MM.1S (cell line): ENCODE data around the gene CYP4F3.

Source experiments
- DNase-seq: peaks from one replicate; pipeline ENCODE4 v3.0.0-alpha.2; 2015
- H2AFZ ChIP-seq: fragments of 300-600 bp; sonication (generic); 2 replicates; pipeline ENCODE4 v1.6.0; 2016; ENCODE audit warnings: antibody characterized with exemption, low read length
- H3F3A ChIP-seq: fragments of 300-600 bp; sonication (generic); 2 replicates; pipeline ENCODE4 v1.6.1; 2016; ENCODE audit warnings: mild to moderate bottlenecking, antibody characterized with exemption, low read length, moderate library complexity, mixed read lengths; ENCODE audit not compliant: insufficient read depth
- H3K27ac ChIP-seq: fragments of 300-600 bp; sonication (generic); 2 replicates; pipeline ENCODE4 v1.5.1; 2016; ENCODE audit warnings: mild to moderate bottlenecking, low read length
- H3K27me3 ChIP-seq: fragments of 300-600 bp; sonication (generic); replicated peaks from 2 replicates; pipeline ENCODE4 v1.6.0; 2016; ENCODE audit warnings: low read length; ENCODE audit not compliant: insufficient read depth
- H3K36me3 ChIP-seq: fragments of 300-600 bp; sonication (generic); replicated peaks from 2 replicates; pipeline ENCODE4 v1.6.1; 2016; ENCODE audit warnings: mild to moderate bottlenecking, low read length, mixed read lengths; ENCODE audit not compliant: insufficient read depth
- H3K4me1 ChIP-seq: fragments of 300-600 bp; sonication (generic); 2 replicates; pipeline ENCODE4 v1.6.1; 2016; ENCODE audit warnings: low read length, mixed read lengths
- H3K4me2 ChIP-seq: fragments of 300-600 bp; sonication (generic); 2 replicates; pipeline ENCODE4 v1.6.0; 2016; ENCODE audit warnings: low read depth, low read length
- H3K4me3 ChIP-seq: fragments of 300-600 bp; sonication (generic); 2 replicates; pipeline ENCODE4 v1.5.1; 2016; ENCODE audit warnings: low read length, mixed read lengths
- H3K79me2 ChIP-seq: fragments of 300-600 bp; sonication (generic); 2 replicates; pipeline ENCODE4 v1.6.1; 2016; ENCODE audit warnings: mixed run types, low read length, mixed read lengths
- H3K9ac ChIP-seq: fragments of 300-600 bp; sonication (generic); 2 replicates; pipeline ENCODE4 v1.6.1; 2016; ENCODE audit warnings: low read length, mixed read lengths
- H3K9me2 ChIP-seq: fragments of 300-600 bp; sonication (generic); replicated peaks from 2 replicates; pipeline ENCODE4 v1.6.1; 2016; ENCODE audit warnings: mild to moderate bottlenecking, low read length, mixed read lengths; ENCODE audit not compliant: insufficient read depth
- H3K9me3 ChIP-seq: fragments of 300-600 bp; sonication (generic); replicated peaks from 2 replicates; pipeline ENCODE4 v1.6.1; 2016; ENCODE audit warnings: mild to moderate bottlenecking, low read length, mixed read lengths; ENCODE audit not compliant: insufficient read depth
- H4K20me1 ChIP-seq: fragments of 300-600 bp; sonication (generic); 2 replicates; pipeline ENCODE4 v1.6.1; 2016; ENCODE audit warnings: mild to moderate bottlenecking, low read length, moderate library complexity, mixed read lengths; ENCODE audit not compliant: insufficient read depth
- EZH2 ChIP-seq: fragments of 300-600 bp; sonication (generic); optimal IDR thresholded peaks from 2 replicates; pipeline ENCODE3; 2017; ENCODE audit warnings: low read depth, mild to moderate bottlenecking, antibody characterized with exemption, low read length, mixed read lengths
- EZH2phosphoT487 ChIP-seq: fragments of 300-600 bp; sonication (generic); IDR thresholded peaks from 2 replicates; pipeline ENCODE4 v1.6.1; 2018; ENCODE audit warnings: antibody characterized with exemption, low read length
- TF ChIP-seq, protein P1 (sequence below): fragments of 300-600 bp; sonication (generic); IDR thresholded peaks from 2 replicates; pipeline ENCODE4 v1.5.1; 2016; ENCODE audit warnings: antibody characterized with exemption, low read length, mixed read lengths

Gene CYP4F3

DNA sequence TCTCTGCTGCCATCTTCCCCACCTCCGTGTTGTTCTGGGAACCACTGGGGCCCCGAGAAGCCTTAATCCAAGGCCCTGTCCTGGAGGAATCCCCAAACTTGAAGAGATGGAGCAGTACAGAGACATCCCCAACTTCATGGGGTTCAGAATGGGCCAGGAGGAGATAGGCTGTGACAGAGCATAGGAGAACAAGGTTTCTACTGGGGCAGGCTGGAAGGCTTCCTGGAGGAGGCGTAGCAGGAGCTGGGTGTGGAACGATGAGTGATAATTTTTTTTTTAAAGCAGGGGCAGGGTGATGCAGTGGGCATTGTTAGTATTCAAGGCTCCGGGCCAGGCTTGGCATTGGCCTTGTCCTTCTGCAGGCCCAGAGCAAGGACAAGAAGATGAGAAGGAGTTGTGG, 22.4 kb upstream of the CYP4F3 start:
- no peak overlapping the region for H2AFZ ChIP-seq
- H3K27ac ChIP-seq, result no peak overlapping the region
- H3K4me1 ChIP-seq, result no peaks in the 10 kb centered on the region
- H3K9me2 ChIP-seq, result no peaks in the 10 kb centered on the region
- TF ChIP-seq EZH2phosphoT487 (no peak), EZH2 (no peak)
- TF ChIP-seq, protein P1, sequence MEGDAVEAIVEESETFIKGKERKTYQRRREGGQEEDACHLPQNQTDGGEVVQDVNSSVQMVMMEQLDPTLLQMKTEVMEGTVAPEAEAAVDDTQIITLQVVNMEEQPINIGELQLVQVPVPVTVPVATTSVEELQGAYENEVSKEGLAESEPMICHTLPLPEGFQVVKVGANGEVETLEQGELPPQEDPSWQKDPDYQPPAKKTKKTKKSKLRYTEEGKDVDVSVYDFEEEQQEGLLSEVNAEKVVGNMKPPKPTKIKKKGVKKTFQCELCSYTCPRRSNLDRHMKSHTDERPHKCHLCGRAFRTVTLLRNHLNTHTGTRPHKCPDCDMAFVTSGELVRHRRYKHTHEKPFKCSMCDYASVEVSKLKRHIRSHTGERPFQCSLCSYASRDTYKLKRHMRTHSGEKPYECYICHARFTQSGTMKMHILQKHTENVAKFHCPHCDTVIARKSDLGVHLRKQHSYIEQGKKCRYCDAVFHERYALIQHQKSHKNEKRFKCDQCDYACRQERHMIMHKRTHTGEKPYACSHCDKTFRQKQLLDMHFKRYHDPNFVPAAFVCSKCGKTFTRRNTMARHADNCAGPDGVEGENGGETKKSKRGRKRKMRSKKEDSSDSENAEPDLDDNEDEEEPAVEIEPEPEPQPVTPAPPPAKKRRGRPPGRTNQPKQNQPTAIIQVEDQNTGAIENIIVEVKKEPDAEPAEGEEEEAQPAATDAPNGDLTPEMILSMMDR, result no peak
- H3F3A ChIP-seq, result no peaks in the 10 kb centered on the region
- H3K9ac ChIP-seq, result no peak overlapping the region
- DNase-seq, result no peak
- no peaks in the 10 kb centered on the region for H3K36me3 ChIP-seq
- no peaks in the 10 kb centered on the region for H4K20me1 ChIP-seq
- H3K4me2 ChIP-seq, result no peak overlapping the region
- no peaks in the 10 kb centered on the region for H3K9me3 ChIP-seq
- no peak overlapping the region for H3K4me3 ChIP-seq
- no peaks in the 10 kb centered on the region for H3K79me2 ChIP-seq
- peaks cover 6% of the 10 kb centered on the region for H3K27me3 ChIP-seq

DNA sequence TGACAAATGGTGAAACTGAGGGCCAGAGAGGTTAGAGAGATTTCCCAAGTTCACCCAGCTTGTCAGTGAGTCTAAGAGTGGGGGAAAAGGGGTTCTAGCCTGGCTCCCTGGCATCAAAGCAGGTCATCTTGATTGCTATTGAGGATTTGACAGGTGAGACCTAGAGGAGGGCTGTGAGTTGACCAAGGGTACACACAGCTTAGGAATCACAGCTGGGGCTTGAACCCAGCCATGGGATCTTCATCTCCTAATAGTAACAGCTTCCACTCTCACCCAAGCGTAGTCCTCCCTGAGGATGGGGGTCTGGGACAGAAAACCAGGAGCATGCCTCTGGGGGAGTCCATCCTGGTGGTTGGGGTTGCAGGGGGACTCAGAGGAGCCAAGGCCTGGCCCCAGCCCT, 18.9 kb upstream of the CYP4F3 start:
- Histone ChIP-seq H3K4me3 (no peak overlapping the region), H3K9me3 (no peaks in the 10 kb centered on the region), H3K4me2 (no peak overlapping the region), H3K79me2 (no peaks in the 10 kb centered on the region), H3K9ac (no peak overlapping the region), H4K20me1 (no peaks in the 10 kb centered on the region), H3K36me3 (no peaks in the 10 kb centered on the region), H3K27me3 (peaks cover 22% of the 10 kb centered on the region), H2AFZ (no peak overlapping the region), H3K4me1 (no peaks in the 10 kb centered on the region), H3K27ac (no peak overlapping the region), H3K9me2 (no peaks in the 10 kb centered on the region), H3F3A (no peaks in the 10 kb centered on the region)
- no peak for DNase-seq
- TF ChIP-seq EZH2phosphoT487, result no peak
- no peak for TF ChIP-seq EZH2
- TF ChIP-seq, protein P1, result no peak

DNA sequence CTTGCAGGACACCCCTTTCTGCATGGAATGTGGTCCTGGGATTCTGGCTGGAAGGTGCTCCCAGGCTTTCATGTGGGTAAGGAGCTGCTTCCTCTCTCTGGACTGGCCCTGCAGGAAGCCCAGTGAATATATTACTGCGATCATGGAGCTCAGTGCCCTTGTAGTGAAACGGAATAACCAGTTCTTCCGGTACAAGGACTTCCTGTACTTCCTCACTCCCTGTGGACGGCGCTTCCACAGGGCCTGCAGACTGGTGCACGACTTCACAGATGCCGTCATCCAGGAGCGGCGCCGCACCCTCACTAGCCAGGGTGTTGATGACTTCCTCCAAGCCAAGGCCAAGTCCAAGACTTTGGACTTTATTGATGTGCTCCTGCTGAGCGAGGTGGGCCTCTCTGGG, 17.7 kb upstream of the CYP4F3 start:
- no peak for DNase-seq
- H3F3A ChIP-seq, result no peaks in the 10 kb centered on the region
- no peak overlapping the region for H3K9ac ChIP-seq
- no peaks in the 10 kb centered on the region for H3K79me2 ChIP-seq
- no peak for TF ChIP-seq EZH2phosphoT487
- TF ChIP-seq, protein P1, result no peak
- TF ChIP-seq EZH2, result no peak
- no peak overlapping the region for H3K4me3 ChIP-seq
- peaks cover 24% of the 10 kb centered on the region for H3K27me3 ChIP-seq
- no peaks in the 10 kb centered on the region for H3K9me2 ChIP-seq
- H4K20me1 ChIP-seq, result no peaks in the 10 kb centered on the region
- H3K27ac ChIP-seq, result no peak overlapping the region
- H3K4me2 ChIP-seq, result no peak overlapping the region
- H3K9me3 ChIP-seq, result no peaks in the 10 kb centered on the region
- no peaks in the 10 kb centered on the region for H3K36me3 ChIP-seq
- no peak overlapping the region for H2AFZ ChIP-seq
- H3K4me1 ChIP-seq, result no peaks in the 10 kb centered on the region
